HG03565 (cell line): Measurements from ENCODE around the gene TXNDC11.

Experiments used
- ATAC-seq: cut with Tn5 transposase; IDR thresholded peaks from one replicate; pipeline ENCODE4 v1.9.1; 2021; ENCODE audit warnings: mild to moderate bottlenecking, moderate library complexity; ENCODE audit not compliant: unreplicated experiment

Gene TXNDC11

DNA sequence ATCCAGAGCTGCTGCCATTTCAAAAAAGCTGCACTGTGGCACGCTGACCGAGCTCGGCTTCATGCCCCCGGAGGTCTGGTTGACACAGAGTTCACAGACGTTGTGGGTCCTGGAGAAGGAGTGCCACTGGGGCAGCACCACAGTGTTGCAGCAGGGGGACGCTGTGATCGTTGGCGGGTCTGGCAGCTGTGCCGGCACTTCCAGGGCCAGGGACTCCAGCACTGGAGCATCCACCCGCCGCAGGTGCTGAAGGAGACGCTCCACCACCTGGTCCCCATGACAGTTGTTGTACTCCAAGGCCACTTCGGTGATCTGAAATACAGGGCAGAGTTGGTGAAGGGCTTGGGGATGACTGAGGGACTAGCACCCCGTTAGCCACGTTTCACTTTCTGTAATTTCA lies 50.9 kb downstream of the TXNDC11 start:
- ATAC-seq: no peak

DNA sequence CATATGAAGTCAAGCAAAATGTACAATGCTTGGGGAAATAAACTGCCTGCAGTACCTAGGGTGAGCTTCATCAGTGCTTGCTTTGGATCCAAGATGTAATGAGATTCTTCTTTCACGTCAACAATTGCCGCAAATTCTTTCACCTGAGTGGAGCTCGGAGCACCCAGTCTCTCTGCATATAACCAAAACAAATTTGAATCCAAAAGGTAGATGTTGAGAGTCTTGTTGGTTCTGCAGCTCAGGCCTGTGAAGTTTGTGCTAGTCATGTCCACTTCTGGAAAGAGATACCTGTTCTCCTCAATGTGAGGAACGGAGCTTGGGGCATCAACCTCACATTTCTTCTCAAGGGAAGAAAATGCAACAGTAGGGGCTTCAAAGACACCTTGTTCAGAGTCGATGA lies 51.4 kb downstream of the TXNDC11 start:
- no peak for ATAC-seq

DNA sequence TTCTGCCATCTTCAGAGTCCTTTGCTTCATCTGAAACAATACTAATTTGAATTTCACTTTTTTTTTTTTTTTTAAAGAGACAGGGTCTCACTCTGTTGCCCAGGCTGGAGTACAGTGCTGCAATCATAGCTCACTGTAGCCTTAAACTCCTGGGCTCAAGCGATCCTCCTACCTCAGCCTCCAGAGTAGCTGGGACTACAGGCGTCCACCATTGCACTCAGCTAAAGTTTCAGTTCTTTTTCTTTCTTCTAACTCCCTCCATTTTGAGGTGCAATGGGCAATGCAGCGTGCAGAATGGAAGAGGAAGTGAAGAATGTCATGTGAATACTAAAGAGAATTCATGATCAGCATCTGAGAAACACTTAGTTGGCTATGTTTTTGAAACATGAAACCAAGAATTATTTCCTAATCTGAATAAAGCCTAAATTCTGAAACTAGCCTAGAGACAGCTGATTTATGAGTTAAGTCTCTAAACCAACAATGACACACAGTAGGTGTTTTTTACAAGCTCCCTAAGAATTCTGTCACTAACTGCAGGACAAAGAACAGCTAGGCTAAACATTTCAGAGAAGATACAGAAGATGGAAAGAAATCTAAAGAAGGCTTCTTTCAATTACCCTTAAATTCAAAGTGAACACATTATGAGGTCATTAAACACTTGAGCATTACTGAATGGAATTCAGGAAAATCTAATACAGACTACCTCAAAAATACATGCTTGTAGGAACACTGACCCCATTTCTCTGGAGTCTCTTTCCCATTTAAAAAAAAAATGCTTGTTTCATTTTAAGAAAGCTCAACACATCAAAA lies 53.4 kb downstream of the TXNDC11 start:
- peak; percentile 77 for ATAC-seq

DNA sequence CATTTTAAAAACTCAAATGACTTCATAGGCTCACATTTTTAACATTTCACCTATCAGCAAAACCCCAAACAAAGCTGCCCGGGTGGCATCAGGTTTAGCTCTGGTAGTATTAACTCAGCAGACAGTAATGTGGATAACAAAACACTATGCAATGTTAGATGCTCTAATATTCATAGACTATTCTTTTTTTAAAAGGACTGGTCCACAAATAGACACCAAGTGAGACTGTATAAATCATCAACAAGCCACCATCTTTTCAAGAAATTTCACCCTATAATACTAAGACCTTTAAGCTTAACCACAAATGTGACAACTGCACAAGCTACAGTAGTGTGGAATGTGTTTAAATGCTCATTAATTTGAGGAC lies 54.2 kb downstream of the TXNDC11 start:
- ATAC-seq: no peak

DNA sequence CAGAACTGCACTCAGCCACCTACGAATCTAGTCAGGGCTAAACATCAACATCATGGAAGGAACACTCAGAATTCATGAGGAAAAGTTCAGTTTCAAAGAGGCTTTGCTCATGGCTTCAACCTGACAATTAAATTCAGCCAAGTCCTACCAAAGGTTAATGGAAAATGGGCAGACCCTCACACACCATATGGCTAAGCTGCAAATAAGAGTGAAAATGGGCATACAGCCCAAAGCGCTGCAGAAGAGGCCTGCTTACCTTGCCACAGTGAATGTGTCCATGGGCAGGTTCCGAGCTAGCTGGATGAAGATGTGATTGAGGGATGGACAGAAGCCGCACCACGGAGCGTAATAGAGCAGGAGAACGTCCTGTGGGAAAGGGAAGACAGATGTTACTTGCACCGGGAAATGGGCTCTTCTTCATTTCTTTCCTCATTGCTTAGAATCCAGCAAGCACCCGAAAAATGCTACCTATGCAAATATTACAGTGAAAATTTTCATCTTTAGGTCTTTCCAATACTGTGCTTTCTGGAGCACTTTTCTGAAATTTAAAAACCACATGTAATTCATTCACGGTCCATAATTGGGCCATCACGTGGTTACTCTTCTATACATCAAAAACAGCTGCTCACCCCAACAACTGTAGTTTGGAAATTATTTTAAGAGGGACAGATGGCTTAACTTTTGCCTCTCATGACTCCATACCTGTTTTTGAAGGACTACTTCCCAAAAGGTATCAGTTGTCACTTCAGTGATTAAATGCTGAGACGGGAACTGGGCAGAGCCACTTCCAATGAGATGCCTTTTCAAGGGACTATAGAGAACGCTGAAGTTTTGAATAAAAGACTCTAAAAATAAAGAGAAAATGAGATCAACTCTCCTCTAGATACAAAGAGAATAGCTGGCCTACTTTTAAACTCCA lies 54.8 kb downstream of the TXNDC11 start:
- no peak for ATAC-seq

DNA sequence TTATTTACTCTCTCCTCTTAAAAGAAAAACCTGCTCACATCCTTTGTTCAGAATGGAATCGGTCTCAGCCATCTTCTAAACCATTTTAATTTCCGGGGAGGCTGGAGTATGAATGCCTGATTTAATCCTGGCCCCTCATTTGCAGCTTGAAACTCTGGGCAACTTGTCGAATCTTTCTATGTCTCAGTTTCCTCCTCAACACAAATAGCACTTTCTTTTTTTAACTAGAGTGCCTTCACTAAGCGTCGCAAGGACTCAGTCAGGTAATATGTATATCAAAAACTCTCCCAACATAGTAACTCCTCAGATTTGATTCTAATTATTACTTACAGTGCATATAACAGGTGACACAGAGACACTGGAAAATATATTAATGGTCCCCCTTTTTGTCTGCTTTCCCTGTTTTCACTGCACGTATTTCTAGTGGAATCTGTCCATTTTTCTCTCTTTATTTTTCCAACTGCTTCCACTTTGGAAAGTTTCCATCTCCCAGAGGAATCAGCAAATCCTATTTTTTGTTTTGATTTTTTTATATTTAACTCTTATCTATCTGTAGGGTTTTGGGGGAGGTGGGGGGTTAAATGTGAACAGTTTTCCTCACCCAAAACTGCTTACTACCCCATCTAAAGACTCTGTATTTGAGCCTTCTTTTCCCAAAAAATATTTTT lies 55.8 kb downstream of the TXNDC11 start:
- ATAC-seq: no peak

DNA sequence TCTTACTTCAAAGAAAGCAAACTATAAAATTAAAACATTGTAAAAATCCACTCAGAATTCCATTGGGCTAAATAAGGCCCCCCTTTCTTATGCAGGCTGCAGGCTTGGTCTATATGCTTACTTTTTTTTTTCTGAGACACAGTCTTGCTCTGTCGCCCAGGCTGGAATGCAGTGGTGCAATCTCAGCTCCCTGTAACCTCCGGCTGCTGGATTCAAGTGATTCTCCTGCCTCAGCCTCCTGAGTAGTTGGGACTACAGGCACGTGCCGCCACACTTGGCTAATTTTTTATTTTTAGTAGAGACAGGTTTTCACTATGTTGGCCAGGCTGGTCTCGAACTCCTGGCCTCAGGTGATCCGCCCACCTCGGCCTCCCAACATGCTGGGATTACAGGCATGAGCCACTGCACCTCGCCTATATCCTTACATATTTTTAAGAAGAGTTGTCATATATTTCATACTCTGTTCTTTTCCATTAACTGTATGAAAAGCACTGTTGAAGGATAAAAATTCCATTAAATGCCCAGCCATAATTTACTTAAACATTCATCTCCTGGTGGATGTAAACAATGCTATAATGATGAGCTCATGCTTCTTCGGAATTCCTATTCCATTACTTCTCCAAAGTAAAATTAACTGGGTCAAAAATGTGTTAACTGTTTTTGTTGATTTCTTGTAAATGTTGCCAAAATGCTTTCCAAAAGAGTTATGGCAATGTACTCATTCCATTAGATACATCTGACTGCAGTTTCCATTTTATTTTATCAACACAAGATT lies 56.6 kb downstream of the TXNDC11 start:
- ATAC-seq: no peak

DNA sequence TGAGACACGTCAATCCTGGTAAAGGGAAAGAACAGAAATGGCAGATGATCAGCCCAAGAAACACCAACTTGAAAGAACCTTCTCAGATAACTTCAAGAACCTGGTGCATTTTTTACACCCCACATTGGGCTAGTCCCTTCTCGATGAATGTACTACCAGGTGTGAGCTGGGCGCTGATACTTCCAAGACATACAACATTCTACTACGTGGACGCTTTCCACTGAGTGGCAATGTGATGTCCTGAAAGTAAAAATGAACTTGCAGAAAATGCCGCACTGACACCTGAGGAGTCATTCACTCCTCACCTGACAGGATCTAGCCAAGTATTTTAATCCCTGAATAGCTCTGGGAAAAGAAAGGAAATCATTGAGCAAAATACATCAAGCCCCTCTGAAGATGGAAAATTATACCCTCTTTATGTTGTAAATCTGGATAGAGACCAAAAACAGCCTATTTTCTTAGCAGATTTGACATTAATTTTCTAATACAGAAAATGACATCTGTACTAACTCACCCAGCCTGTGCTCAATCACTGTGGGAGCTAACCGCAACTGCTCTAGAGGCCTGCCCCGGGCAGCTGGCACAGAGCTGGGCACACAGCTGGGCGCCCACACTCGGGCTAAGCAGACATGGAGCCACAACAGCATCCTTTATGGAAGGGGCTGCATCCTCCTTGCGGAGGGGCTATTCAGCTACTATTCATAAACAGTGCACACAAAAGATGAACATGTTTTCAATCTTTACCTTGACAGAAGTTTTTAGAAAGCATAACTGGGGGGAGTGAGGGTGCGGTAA lies 58.2 kb downstream of the TXNDC11 start:
- no peak for ATAC-seq

DNA sequence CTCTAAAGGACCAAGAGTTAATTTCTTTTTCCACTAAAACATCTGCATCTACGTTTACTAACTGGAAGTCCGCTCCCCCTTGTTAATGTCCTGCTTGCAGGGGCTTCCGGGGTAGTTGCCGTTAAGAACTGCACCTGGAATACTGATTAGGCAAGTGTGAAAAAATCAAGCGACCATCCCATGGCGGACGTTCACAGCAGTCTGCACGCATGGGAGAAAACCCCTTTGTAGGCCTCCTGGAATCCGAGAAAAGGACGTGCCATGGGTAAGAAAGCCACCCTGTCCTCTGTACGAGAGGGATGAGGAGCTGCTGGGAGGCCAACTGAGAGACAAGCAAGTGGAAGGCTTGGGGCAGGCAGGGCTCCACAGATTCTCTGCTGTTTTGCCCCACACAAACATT lies 59.5 kb downstream of the TXNDC11 start:
- ATAC-seq: no peak

DNA sequence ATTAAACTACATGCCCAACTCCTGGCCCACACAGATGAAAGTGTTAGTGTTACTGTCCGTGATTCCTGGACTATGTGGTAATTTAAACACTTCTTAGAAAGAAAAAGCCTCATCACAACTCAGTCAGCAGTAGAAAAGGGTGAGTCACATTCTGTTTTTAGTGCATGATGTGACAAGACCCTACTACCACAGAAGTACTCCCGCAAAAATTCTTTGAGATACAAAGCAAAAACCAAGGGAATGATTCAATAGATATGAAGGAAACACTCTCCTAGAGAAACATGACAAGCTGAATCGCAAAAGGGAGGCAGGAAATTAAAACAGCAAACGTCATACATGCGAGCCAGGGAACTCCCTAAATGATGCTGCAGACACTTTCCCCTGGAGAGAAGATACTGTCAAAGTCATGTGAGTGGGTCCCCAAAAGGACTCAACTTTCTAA lies 60.0 kb downstream of the TXNDC11 start:
- no peak for ATAC-seq

DNA sequence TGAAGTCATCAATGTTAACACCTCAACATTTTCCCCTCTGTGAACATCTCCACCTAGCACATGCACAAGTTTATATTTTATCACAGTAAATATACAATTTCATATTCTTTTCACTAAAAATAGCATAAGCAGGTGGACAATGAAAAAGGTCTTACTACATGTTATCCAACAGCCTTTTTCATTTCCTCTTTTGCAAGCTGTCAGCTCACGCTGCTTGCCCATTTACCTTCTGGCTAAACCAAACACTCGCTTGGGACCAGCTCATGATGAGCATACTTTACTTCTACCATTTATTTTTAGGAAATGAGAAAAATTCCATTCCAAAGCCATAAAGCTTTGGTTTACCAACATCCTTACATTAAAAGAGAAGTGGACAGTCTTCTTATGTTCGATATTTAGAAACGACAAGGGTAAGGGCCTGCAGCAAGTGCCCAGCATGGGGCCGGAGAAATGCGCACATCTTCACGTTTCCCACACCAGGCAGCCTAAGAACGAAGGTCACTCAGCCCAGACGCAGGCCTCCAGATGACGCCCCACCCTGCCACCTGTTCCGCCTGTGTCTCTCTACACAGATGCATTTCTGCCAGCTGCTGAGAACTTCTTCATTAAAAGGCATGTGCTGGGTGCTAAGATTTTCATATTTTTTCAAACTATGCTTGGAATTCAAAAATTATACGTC lies 60.5 kb downstream of the TXNDC11 start:
- no peak for ATAC-seq

DNA sequence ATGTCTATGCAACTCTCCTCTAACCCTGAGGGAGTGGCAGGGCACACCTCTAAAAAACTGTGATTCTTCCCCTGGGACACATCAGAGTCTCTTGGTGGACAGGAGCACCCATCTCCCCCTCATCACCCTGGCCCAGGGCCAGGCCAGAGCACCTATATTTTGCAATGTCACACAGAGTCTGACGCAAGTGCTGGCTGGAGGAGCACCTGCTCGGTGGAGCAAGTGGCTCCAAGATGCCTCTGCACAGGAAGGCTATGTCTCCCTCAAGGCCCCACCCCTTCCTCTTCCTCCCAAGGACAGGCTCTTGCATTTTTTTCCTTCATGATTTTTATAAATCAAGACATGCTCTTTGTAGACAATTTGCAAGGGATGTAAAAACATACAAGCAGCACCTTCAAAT lies 61.1 kb downstream of the TXNDC11 start:
- ATAC-seq: no peak

DNA sequence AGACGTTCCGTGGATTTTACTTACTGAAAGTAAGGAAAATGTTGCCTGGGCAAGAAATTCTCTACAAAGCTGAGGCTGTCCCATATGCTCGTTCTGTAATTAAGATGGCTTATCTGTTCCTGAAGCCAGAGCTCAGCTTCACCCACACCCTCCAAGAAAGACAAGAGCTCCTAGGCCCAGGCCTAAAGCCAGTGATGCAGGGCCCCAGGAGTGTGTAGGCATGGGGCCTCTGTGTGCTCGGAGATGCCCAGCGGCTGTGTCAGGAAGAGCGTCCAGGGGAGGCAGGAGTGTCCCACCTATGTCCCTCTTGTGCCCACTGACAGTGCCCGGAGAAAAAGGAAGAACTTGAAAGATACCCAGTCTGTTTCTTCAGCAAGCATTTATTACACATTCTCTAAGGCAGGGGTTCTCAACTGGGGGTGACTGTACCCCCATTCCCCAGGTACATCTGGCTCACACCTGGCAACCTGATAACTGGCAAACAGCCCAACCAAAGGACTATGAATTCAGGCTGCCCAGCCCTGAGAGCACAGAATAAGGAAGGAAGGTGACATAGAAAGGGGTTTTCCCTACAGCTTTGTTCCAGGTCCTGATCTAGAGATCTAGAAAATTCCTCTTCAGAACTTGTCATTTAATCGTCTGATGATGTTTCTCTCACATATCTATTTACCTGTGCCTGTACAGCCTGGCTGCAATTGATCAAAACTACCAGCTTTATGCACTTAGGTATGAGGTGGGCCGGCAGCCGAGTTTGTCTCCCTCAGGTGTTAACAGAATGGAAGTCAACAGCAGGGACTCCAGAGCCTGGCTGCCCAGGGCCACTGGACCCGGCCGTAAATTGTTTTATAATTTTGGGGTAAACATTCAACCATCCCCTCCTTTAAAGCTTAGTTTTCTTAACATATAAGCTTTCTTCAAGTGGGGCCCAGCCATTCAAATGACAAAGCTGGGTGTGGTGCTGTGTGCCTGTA lies 62.4 kb downstream of the TXNDC11 start:
- no peak for ATAC-seq

DNA sequence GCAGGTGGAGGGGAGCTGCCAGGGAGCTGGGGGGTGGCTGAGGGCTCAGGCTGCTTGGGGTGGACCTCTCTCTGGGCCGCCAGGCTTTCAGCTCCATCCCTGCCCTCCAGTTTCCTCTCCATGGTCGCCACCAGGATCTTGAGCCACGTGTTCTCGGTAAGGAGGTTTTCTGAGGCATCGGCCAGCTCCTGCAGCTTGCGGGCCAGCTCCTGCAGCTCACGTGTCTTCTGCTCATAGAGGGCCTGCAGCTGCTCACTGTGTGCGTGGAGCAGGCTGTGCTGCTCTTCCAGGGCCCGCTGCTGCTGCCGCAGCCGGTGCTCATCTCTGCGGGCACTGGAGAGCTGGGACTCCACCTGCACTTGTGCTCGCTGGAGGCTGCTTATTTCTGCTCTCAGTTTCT lies 63.4 kb downstream of the TXNDC11 start:
- ATAC-seq: no peak

DNA sequence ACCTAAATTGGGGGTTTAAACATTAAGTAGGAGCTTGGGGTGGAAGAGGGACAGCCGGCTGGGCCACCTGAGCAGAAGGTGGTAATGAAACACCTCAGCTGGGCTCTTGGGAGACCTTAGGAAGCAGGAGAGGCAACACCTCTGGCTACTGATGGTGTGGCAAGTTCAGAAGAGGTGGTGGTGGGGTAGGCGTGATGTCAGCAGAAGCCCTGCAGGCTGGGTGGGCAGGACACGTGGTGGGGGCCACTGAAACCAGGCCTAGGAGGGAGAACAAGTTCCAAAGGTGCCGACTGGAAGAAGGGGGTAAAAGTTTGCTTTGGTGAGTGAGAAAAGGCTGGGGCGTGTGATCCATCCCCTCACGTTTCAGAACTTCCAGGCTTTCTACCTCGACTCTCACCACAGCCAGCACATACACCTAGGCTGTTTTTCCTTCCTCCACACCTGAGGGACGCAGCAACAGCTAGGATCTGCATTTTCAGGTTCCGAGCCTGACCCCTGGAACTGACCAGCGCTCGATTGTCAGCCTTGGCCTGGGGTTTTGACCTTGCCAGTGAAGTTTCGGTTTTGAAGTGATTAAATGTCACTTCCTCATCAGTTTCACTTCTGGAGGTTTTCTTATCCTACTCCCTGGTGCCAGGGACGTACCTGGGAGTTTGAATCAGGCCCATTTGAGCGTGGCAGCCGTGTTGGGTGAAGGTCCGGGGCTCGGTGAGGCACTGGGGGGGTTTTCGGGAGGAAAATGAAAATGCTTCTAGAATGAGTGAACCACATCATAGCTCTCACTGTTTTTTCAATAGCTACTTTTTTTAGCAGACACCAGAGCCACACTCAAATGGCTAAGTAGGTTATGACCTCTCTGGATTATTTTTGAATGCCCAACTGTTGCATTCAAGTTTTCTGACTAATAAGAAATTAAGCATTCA lies 64.4 kb downstream of the TXNDC11 start:
- ATAC-seq: no peak

DNA sequence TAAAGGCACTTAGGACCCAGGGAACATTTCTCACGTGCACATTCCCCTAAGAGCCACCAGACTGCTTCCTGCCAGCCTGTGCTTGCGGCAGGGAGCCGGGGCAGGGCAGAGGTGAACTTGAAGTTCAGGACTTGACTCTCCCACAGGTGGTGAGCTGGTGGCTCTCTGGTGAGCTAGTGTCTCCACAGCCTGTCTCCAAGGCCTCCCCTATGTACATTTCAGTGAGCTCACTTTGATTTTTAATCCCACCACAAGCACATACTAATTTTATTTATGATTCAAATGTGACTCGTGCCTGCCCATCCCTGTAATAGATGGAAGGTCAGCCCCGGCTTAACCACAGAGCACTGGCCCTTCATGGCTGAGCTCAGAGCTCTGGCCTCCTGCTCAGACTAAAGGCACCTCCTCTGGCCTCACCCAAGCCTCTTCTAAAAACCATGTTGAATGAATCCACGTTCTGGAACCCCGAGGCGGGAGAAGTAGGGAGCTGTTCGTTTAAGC lies 65.2 kb downstream of the TXNDC11 start:
- no peak for ATAC-seq

DNA sequence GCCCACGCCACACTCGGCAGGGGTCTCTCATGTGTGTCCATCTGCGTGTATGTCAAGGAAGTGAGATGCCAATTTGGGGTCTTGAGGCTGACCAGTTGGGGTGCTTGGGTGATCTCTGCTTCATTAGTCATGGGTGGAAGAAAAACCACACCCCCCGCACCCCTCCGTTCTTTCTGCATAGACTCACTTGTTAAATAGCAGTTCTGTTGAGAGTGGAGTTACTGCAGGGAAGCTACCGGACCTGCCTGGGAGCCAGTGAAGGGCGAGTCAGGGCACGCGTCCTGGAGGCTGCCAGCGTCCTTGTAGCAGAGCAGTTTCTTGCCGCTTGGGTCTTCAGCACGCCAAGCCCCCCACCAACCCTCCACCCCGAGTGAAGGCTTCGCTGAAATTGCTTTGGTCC lies 65.9 kb downstream of the TXNDC11 start:
- no peak for ATAC-seq
